ENCODE measurements around the gene LRRC41. TPM values are rescaled to one million over a fixed set of nuclear protein-coding genes. Genes with fewer than 3 reads are reported as not detected.

Gene LRRC41
- total and polyA plus RNA-seq, 4 donors = 44.6 to 76.2 (median 70.1) TPM

DNA sequence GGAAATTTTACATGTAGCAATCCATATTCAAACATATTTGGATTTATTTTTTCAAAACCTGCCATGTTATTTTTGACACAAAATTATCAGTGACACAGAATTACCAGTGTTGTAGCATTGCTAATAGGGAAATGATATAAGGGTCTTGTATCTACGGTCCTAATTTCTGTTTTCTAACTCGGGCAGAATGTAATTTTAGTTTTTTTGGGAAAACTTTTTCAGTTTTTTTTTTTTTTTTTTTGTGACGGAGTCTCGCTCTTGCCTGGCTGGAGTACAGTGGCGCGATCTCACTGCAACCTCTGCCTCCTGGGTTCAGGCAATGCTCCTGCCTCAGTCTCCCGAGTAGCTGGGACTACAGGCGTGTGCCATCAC lies 2.7 kb upstream of the LRRC41 start:
- H3K36me3 ChIP-seq (ENCODE audit: control insufficient read depth, insufficient read depth, low read length) = peaks cover 29% of the 10 kb centered on the region
- H3K27ac ChIP-seq (ENCODE audit: low read depth, low read length) = no peak overlapping the region
- no peak for DNase-seq (ENCODE audit: low read depth in 4 of 6, low spot score in 6 of 6)
- 100% methylated on average over 5 of the region's 8 CpGs for WGBS (ENCODE audit: insufficient coverage)
- H3K4me3 ChIP-seq (ENCODE audit: low read depth, low read length) = no peak overlapping the region
- peaks cover 20% of the 10 kb centered on the region for H3K4me1 ChIP-seq (ENCODE audit: control insufficient read depth, insufficient read depth, low read length)
- no peaks in the 10 kb centered on the region for H3K9me3 ChIP-seq (ENCODE audit: control insufficient read depth, insufficient read depth, low read length)
- no peaks in the 10 kb centered on the region for H3K27me3 ChIP-seq (ENCODE audit: control insufficient read depth, insufficient read depth, low read length)

DNA sequence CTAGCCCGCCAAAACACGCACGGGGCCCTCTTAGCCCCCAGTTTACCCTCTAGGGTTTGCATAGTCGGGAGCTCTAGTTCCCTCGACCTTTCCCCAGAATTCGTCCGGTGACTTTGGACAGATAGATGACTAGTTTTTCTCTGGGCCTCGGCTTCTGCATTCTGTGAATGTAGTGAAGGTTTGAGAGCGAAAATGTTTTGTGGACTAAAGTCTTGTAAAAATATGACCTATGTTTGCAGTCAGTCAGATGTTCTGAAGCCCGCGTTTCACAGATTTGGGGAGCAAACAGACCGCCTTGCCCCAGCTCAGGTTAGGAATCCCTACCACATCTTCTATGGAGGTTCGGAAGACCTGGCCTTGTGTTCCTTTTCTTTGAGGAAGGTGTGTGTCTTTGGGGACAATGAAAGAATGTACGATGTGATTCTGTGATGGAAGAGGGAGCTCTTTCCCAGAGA lies 483 bp upstream of the LRRC41 start:
- no peaks in the 10 kb centered on the region for H3K27me3 ChIP-seq (ENCODE audit: control insufficient read depth, insufficient read depth, low read length)
- peak in 1 of 6 donors; percentile 8 for DNase-seq (ENCODE audit: low read depth in 4 of 6, low spot score in 6 of 6)
- H3K36me3 ChIP-seq (ENCODE audit: control insufficient read depth, insufficient read depth, low read length) = peaks cover 9% of the 10 kb centered on the region
- H3K4me1 ChIP-seq (ENCODE audit: control insufficient read depth, insufficient read depth, low read length) = peaks cover 27% of the 10 kb centered on the region
- no peaks in the 10 kb centered on the region for H3K9me3 ChIP-seq (ENCODE audit: control insufficient read depth, insufficient read depth, low read length)
- H3K4me3 ChIP-seq (ENCODE audit: low read depth, low read length) = peak overlapping the region; percentile 92
- H3K27ac ChIP-seq (ENCODE audit: low read depth, low read length) = peak overlapping the region; percentile 96
- 0% methylated on average over 10 of the region's 14 CpGs for WGBS (ENCODE audit: insufficient coverage)

DNA sequence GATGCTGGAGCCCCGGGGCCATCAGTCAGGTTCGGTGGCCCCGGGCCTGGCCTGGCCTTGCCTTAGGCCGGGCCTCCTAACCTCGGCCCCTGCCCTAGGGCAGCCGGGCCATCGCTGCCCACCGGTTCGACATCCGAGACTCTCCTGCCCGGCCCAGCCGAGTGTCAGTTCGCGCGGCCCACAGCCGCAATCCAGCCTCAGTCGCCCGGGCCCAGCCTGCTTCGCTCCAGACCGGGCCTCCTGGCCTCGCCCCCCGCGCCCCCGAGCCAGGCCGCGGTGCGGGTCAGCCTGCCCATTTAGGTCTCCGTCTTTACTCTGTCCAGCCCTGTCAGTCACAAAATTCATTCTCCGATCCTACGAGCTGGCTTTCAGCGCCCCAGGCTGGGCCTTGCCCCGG lies 777 bp downstream of the LRRC41 start:
- H3K27me3 ChIP-seq (ENCODE audit: control insufficient read depth, insufficient read depth, low read length) = no peaks in the 10 kb centered on the region
- H3K4me3 ChIP-seq (ENCODE audit: low read depth, low read length) = peak overlapping the region; percentile 92
- peak overlapping the region; percentile 96 for H3K27ac ChIP-seq (ENCODE audit: low read depth, low read length)
- H3K4me1 ChIP-seq (ENCODE audit: control insufficient read depth, insufficient read depth, low read length) = peaks cover 27% of the 10 kb centered on the region
- peaks cover 11% of the 10 kb centered on the region for H3K36me3 ChIP-seq (ENCODE audit: control insufficient read depth, insufficient read depth, low read length)
- H3K9me3 ChIP-seq (ENCODE audit: control insufficient read depth, insufficient read depth, low read length) = no peaks in the 10 kb centered on the region
- DNase-seq (ENCODE audit: low read depth in 4 of 6, low spot score in 6 of 6) = peak in 4 of 6 donors; percentile 8 to 64 (median 36)
- under 1% methylated on average over 32 of the region's 32 CpGs for WGBS (ENCODE audit: insufficient coverage)

DNA sequence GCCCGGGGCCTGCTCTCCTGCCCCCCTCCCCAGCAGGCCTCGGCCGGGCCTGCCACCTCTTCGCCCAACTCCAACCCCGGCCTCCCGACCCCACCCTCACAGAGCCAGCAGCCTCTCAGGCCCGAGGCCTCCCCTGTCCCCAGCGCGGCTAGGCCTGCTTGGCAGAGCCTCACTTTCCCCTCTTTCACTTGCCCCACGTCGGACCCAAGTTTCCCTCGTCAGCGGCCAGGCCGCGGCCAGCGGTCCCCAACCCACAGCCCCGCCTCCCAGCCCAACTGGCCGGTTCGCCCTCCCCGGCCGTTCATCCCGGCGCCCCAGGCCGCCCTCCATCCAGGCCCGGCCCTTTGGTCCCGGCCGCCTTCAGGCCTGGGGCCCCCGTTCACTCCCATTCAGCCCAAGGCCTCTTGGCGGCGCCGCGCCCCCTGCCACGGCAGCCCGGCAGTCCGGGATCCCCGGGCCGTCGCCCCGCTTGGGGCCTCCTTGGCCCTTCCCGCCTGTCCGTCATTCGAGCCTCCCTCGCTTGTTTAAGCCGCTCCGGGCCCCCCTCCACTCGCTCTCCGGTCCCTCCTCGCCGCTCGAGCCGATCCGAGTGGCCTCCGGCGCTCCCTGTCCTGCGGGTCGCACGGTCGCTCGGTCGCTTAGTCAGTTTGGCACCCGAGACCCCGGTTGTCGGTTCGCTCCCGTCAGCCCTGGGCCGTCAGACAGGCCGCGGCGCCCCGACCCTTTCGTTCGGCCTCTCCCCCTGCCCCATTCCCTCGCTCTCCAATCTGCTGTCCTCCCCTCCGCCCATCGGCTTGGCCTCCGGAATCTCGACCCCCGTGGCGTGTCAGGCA lies 1.4 kb downstream of the LRRC41 start:
- Histone ChIP-seq H3K27me3 (ENCODE audit: control insufficient read depth, insufficient read depth, low read length) (no peaks in the 10 kb centered on the region), H3K36me3 (ENCODE audit: control insufficient read depth, insufficient read depth, low read length) (peaks cover 17% of the 10 kb centered on the region), H3K4me3 (ENCODE audit: low read depth, low read length) (peak overlapping the region; percentile 92), H3K4me1 (ENCODE audit: control insufficient read depth, insufficient read depth, low read length) (peaks cover 27% of the 10 kb centered on the region), H3K9me3 (ENCODE audit: control insufficient read depth, insufficient read depth, low read length) (no peaks in the 10 kb centered on the region), H3K27ac (ENCODE audit: low read depth, low read length) (peak overlapping the region; percentile 96)
- WGBS (ENCODE audit: insufficient coverage) = under 1% methylated on average over 79 of the region's 79 CpGs
- DNase-seq (ENCODE audit: low read depth in 4 of 6, low spot score in 6 of 6) = peak in 5 of 6 donors; percentile 12 to 75 (median 43)

DNA sequence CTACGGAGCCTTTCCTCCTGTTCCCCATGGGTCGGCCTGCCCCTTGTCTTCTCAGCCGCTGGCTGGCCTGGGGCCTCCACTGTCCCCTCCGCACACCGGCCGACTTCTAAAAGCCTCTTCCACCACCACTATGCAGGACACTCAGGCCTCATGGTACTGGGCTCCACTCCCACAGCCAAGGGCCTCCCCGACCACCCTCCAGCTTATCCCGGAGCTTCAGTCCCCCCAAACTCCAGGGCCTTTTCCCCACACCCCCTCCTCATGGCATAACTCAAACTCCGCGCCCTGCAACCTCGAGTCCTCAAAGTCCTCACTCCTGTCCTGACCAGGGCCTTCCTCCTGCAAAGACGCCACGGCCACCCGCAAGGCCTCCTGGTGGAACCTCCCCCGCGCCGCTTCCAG lies 2.0 kb downstream of the LRRC41 start:
- H3K4me1 ChIP-seq (ENCODE audit: control insufficient read depth, insufficient read depth, low read length) = peaks cover 27% of the 10 kb centered on the region
- H3K27me3 ChIP-seq (ENCODE audit: control insufficient read depth, insufficient read depth, low read length) = no peaks in the 10 kb centered on the region
- peaks cover 17% of the 10 kb centered on the region for H3K36me3 ChIP-seq (ENCODE audit: control insufficient read depth, insufficient read depth, low read length)
- peak overlapping the region; percentile 96 for H3K27ac ChIP-seq (ENCODE audit: low read depth, low read length)
- DNase-seq (ENCODE audit: low read depth in 4 of 6, low spot score in 6 of 6) = no peak
- no peaks in the 10 kb centered on the region for H3K9me3 ChIP-seq (ENCODE audit: control insufficient read depth, insufficient read depth, low read length)
- peak overlapping the region; percentile 92 for H3K4me3 ChIP-seq (ENCODE audit: low read depth, low read length)
- 7% methylated on average over 17 of the region's 17 CpGs for WGBS (ENCODE audit: insufficient coverage)

DNA sequence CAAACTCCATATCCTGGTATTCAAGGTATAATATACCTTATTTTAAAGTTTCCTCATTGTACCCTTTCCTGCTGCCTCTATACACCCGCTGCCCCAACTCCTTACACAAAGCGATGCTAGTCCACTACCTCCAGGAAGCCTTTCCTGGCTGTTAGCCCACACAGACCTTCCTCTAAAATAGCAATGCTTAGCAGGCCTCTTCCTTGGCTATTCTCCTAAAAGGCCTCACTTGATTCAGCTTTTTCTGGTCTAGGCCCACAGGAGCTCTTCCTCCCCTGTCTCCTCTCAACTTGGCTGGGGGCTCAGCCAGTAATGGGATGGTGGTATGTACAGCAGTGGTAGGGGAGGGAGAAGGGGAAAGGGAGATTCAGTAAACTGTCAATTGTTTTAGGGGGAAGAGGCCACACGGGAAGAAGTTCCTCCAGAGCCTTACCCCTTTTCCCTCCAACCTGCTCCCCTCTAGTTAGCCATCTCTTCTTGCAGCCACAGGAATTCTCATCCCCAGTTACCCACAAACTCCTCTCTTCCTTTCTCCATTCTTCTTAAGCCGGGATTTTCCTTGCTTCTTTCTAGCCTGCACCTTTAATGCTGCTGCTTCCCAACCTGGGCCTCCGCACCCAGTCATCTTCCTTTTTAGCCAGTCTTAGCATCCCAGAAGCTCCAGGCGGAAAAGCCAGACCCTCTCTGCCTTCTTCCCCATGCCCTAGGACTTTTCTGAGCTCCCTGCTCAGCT lies 2.6 kb downstream of the LRRC41 start:
- 35% methylated on average over 6 of the region's 6 CpGs for WGBS (ENCODE audit: insufficient coverage)
- peaks cover 27% of the 10 kb centered on the region for H3K4me1 ChIP-seq (ENCODE audit: control insufficient read depth, insufficient read depth, low read length)
- DNase-seq (ENCODE audit: low read depth in 4 of 6, low spot score in 6 of 6) = peak in 2 of 6 donors; percentile 18 to 51
- H3K27me3 ChIP-seq (ENCODE audit: control insufficient read depth, insufficient read depth, low read length) = no peaks in the 10 kb centered on the region
- H3K9me3 ChIP-seq (ENCODE audit: control insufficient read depth, insufficient read depth, low read length) = no peaks in the 10 kb centered on the region
- H3K27ac ChIP-seq (ENCODE audit: low read depth, low read length) = peak overlapping the region; percentile 96
- H3K36me3 ChIP-seq (ENCODE audit: control insufficient read depth, insufficient read depth, low read length) = peaks cover 20% of the 10 kb centered on the region
- peak overlapping the region; percentile 92 for H3K4me3 ChIP-seq (ENCODE audit: low read depth, low read length)

DNA sequence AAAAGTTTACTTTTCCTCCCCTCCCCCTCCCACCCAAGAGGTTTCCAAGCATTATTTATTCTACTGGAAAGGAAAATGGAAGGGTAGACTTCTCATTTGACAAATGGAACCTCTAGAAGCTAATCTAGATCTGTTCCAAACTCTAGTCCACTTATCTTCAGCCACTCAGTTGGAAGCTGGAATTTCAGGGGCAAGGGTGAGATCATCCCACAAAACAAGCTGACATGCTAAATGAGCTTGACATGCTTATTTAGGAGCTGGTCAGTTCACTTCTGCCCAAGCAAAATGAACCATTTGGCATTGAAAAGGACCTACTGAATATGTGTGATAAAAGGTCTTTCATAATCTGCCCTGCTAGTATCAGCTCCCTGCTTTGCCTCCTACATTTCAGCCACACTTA lies 5.0 kb downstream of the LRRC41 start:
- Histone ChIP-seq H3K27ac (ENCODE audit: low read depth, low read length) (no peak overlapping the region), H3K36me3 (ENCODE audit: control insufficient read depth, insufficient read depth, low read length) (peaks cover 31% of the 10 kb centered on the region), H3K9me3 (ENCODE audit: control insufficient read depth, insufficient read depth, low read length) (no peaks in the 10 kb centered on the region), H3K4me1 (ENCODE audit: control insufficient read depth, insufficient read depth, low read length) (peaks cover 13% of the 10 kb centered on the region), H3K4me3 (ENCODE audit: low read depth, low read length) (no peak overlapping the region), H3K27me3 (ENCODE audit: control insufficient read depth, insufficient read depth, low read length) (no peaks in the 10 kb centered on the region)
- no peak for DNase-seq (ENCODE audit: low read depth in 4 of 6, low spot score in 6 of 6)

DNA sequence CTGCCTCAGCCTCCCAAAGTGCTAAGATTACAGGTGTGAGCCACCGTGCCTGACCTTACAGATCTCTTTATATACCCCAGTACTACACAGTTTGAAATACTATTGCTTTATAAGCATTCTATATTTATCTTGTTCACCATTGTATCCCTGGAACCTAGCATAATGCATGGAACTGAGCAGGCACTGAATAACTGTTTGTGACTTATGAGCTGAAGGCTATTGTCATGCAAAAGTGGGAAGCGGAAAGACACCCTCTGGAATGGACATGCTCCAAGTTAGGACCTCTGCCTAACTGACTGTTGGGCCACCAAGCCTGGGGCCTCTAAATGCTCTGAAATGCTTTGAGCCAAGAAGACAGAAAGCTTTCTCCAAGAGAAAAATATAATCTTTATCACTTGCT lies 8.1 kb downstream of the LRRC41 start:
- Histone ChIP-seq H3K4me1 (ENCODE audit: control insufficient read depth, insufficient read depth, low read length) (no peaks in the 10 kb centered on the region), H3K27me3 (ENCODE audit: control insufficient read depth, insufficient read depth, low read length) (no peaks in the 10 kb centered on the region), H3K9me3 (ENCODE audit: control insufficient read depth, insufficient read depth, low read length) (no peaks in the 10 kb centered on the region), H3K4me3 (ENCODE audit: low read depth, low read length) (no peak overlapping the region), H3K36me3 (ENCODE audit: control insufficient read depth, insufficient read depth, low read length) (peaks cover 43% of the 10 kb centered on the region), H3K27ac (ENCODE audit: low read depth, low read length) (no peak overlapping the region)
- 50% methylated on average over 1 of the region's 2 CpGs for WGBS (ENCODE audit: insufficient coverage)
- no peak for DNase-seq (ENCODE audit: low read depth in 4 of 6, low spot score in 6 of 6)

DNA sequence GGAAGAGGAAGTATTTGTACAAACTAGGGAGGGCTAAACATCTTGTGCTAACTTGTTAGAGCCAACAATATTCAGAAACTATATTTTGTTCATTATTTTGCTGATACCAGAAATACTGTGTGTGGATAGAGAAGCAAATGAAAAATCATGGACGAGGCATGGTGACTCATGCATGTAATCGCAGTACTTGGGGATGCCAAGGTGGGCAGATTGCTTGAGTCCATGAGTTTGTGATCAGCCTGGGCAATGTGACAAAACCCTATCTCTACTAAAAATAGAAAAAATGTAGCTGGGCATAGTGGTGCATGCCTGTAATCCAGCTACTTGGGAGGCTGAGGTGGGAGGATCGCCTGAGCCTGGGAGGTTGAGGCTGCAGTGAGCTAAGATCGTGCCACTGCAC lies 13.4 kb downstream of the LRRC41 start:
- Histone ChIP-seq H3K4me1 (ENCODE audit: control insufficient read depth, insufficient read depth, low read length) (no peaks in the 10 kb centered on the region), H3K36me3 (ENCODE audit: control insufficient read depth, insufficient read depth, low read length) (peaks cover 57% of the 10 kb centered on the region), H3K27me3 (ENCODE audit: control insufficient read depth, insufficient read depth, low read length) (no peaks in the 10 kb centered on the region), H3K4me3 (ENCODE audit: low read depth, low read length) (no peak overlapping the region), H3K9me3 (ENCODE audit: control insufficient read depth, insufficient read depth, low read length) (no peaks in the 10 kb centered on the region), H3K27ac (ENCODE audit: low read depth, low read length) (no peak overlapping the region)
- 100% methylated on average over 1 of the region's 4 CpGs for WGBS (ENCODE audit: insufficient coverage)
- no peak for DNase-seq (ENCODE audit: low read depth in 4 of 6, low spot score in 6 of 6)

Data from spinal cord (tissue), 10 donors.